Measurements from ENCODE around the gene CAMSAP1.

CAMSAP1 gene

GRCh38 chr9:135766251-135766650 lies 141.1 kb downstream of the CAMSAP1 start:
- no peaks in the 10 kb centered on the region for H3K27me3 Mint-ChIP-seq
- H3K4me3 Mint-ChIP-seq, result no peak overlapping the region
- H3K27ac Mint-ChIP-seq, result no peak overlapping the region
- no peaks in the 10 kb centered on the region for H3K36me3 Mint-ChIP-seq (ENCODE audit: low read depth)
- no peaks in the 10 kb centered on the region for H3K4me1 Mint-ChIP-seq (ENCODE audit: low read depth)
- peaks cover 47% of the 10 kb centered on the region for H3K9me3 Mint-ChIP-seq
- intact Hi-C loops (cut with micrococcal nuclease), result no loop called here

- H3K4me3 Mint-ChIP-seq, result no peak overlapping the region
- no peaks in the 10 kb centered on the region for H3K27me3 Mint-ChIP-seq
- no peaks in the 10 kb centered on the region for H3K36me3 Mint-ChIP-seq (ENCODE audit: low read depth)
- H3K27ac Mint-ChIP-seq, result no peak overlapping the region
- H3K9me3 Mint-ChIP-seq, result peaks cover 47% of the 10 kb centered on the region
- intact Hi-C loops (cut with micrococcal nuclease), result no loop called here
- no peaks in the 10 kb centered on the region for H3K4me1 Mint-ChIP-seq (ENCODE audit: low read depth)
These were observed 141.9 kb downstream of the CAMSAP1 start for GRCh38 chr9:135765416-135765815.

- Mint-ChIP-seq H3K27me3 (no peaks in the 10 kb centered on the region), H3K36me3 (ENCODE audit: low read depth) (no peaks in the 10 kb centered on the region), H3K27ac (no peak overlapping the region), H3K9me3 (peaks cover 47% of the 10 kb centered on the region), H3K4me3 (no peak overlapping the region), H3K4me1 (ENCODE audit: low read depth) (no peaks in the 10 kb centered on the region)
- intact Hi-C loops (cut with micrococcal nuclease), result no loop called here
These were observed 142.6 kb downstream of the CAMSAP1 start for GRCh38 chr9:135764731-135765130.

- intact Hi-C loops (cut with micrococcal nuclease), result no loop called here
- Mint-ChIP-seq H3K27me3 (no peaks in the 10 kb centered on the region), H3K9me3 (peaks cover 42% of the 10 kb centered on the region), H3K36me3 (ENCODE audit: low read depth) (no peaks in the 10 kb centered on the region), H3K4me1 (ENCODE audit: low read depth) (no peaks in the 10 kb centered on the region), H3K4me3 (no peak overlapping the region), H3K27ac (no peak overlapping the region)
These were observed 143.5 kb downstream of the CAMSAP1 start for GRCh38 chr9:135763716-135764446.

GRCh38 chr9:135762921-135763320 lies 144.4 kb downstream of the CAMSAP1 start:
- intact Hi-C loops (cut with micrococcal nuclease), result no loop called here
- H3K9me3 Mint-ChIP-seq, result peaks cover 35% of the 10 kb centered on the region
- H3K27ac Mint-ChIP-seq, result no peak overlapping the region
- H3K4me3 Mint-ChIP-seq, result no peak overlapping the region
- no peaks in the 10 kb centered on the region for H3K4me1 Mint-ChIP-seq (ENCODE audit: low read depth)
- no peaks in the 10 kb centered on the region for H3K27me3 Mint-ChIP-seq
- H3K36me3 Mint-ChIP-seq (ENCODE audit: low read depth), result no peaks in the 10 kb centered on the region

GRCh38 chr9:135761845-135762168 lies 145.5 kb downstream of the CAMSAP1 start:
- Mint-ChIP-seq H3K9me3 (peaks cover 24% of the 10 kb centered on the region), H3K4me1 (ENCODE audit: low read depth) (no peaks in the 10 kb centered on the region), H3K36me3 (ENCODE audit: low read depth) (no peaks in the 10 kb centered on the region), H3K27ac (no peak overlapping the region), H3K4me3 (no peak overlapping the region), H3K27me3 (no peaks in the 10 kb centered on the region)
- intact Hi-C loops (cut with micrococcal nuclease), result no loop called here

- no peaks in the 10 kb centered on the region for H3K36me3 Mint-ChIP-seq (ENCODE audit: low read depth)
- intact Hi-C loops (cut with micrococcal nuclease), result no loop called here
- no peak overlapping the region for H3K27ac Mint-ChIP-seq
- H3K9me3 Mint-ChIP-seq, result peaks cover 19% of the 10 kb centered on the region
- no peak overlapping the region for H3K4me3 Mint-ChIP-seq
- H3K4me1 Mint-ChIP-seq (ENCODE audit: low read depth), result no peaks in the 10 kb centered on the region
- no peaks in the 10 kb centered on the region for H3K27me3 Mint-ChIP-seq
These were observed 146.0 kb downstream of the CAMSAP1 start for GRCh38 chr9:135761150-135761844.

- intact Hi-C loops (cut with micrococcal nuclease), result no loop called here
- H3K9me3 Mint-ChIP-seq, result peaks cover 11% of the 10 kb centered on the region
- H3K4me1 Mint-ChIP-seq (ENCODE audit: low read depth), result no peaks in the 10 kb centered on the region
- H3K4me3 Mint-ChIP-seq, result no peak overlapping the region
- H3K36me3 Mint-ChIP-seq (ENCODE audit: low read depth), result no peaks in the 10 kb centered on the region
- H3K27me3 Mint-ChIP-seq, result no peaks in the 10 kb centered on the region
- no peak overlapping the region for H3K27ac Mint-ChIP-seq
These were observed 146.9 kb downstream of the CAMSAP1 start for GRCh38 chr9:135760465-135760864.

- H3K4me1 Mint-ChIP-seq (ENCODE audit: low read depth), result no peaks in the 10 kb centered on the region
- H3K36me3 Mint-ChIP-seq (ENCODE audit: low read depth), result no peaks in the 10 kb centered on the region
- intact Hi-C loops (cut with micrococcal nuclease), result no loop called here
- peaks cover 4% of the 10 kb centered on the region for H3K9me3 Mint-ChIP-seq
- no peaks in the 10 kb centered on the region for H3K27me3 Mint-ChIP-seq
- H3K27ac Mint-ChIP-seq, result no peak overlapping the region
- no peak overlapping the region for H3K4me3 Mint-ChIP-seq
These were observed 147.6 kb downstream of the CAMSAP1 start for GRCh38 chr9:135759676-135760300.

GRCh38 chr9:135758870-135759269 lies 148.5 kb downstream of the CAMSAP1 start:
- Mint-ChIP-seq H3K27me3 (no peaks in the 10 kb centered on the region), H3K27ac (no peak overlapping the region), H3K36me3 (ENCODE audit: low read depth) (no peaks in the 10 kb centered on the region), H3K4me1 (ENCODE audit: low read depth) (no peaks in the 10 kb centered on the region), H3K4me3 (no peak overlapping the region), H3K9me3 (no peaks in the 10 kb centered on the region)
- intact Hi-C loops (cut with micrococcal nuclease), result no loop called here

Measured in dendritic cell treated with granulocyte-macrophage colony-stimulating factor and Interleukin-4, amounts not matched to agents 40 ng/mL and 50 ng/mL, for 4 days (primary cell).